ENCODE results near the gene SLC30A4.

GRCh38 chr15:45443645-45444044, 78.9 kb downstream of the SLC30A4 start:
- TF ChIP-seq, protein P1, sequence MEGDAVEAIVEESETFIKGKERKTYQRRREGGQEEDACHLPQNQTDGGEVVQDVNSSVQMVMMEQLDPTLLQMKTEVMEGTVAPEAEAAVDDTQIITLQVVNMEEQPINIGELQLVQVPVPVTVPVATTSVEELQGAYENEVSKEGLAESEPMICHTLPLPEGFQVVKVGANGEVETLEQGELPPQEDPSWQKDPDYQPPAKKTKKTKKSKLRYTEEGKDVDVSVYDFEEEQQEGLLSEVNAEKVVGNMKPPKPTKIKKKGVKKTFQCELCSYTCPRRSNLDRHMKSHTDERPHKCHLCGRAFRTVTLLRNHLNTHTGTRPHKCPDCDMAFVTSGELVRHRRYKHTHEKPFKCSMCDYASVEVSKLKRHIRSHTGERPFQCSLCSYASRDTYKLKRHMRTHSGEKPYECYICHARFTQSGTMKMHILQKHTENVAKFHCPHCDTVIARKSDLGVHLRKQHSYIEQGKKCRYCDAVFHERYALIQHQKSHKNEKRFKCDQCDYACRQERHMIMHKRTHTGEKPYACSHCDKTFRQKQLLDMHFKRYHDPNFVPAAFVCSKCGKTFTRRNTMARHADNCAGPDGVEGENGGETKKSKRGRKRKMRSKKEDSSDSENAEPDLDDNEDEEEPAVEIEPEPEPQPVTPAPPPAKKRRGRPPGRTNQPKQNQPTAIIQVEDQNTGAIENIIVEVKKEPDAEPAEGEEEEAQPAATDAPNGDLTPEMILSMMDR (IDR thresholded peaks at IDR 0.05): no peak
- TF ChIP-seq POLR2A (IDR thresholded peaks at IDR 0.05) (no peak), POLR2AphosphoS5 (IDR thresholded peaks at IDR 0.05) (no peak), EP300 (IDR thresholded peaks at IDR 0.05; ENCODE audit: low read depth) (no peak)

Measured in transverse colon (tissue), 4 donors.